GM11168 (cell line): ENCODE data around the gene CDIP1.

Source experiments
- in situ Hi-C: fragments of 300-500 bp; cut with MboI; formaldehyde crosslinking; loops from one replicate; pipeline ENCODE4 v1.12.0; 2022; ENCODE audit warnings: low sequenced_read_pairs; ENCODE audit not compliant: unreplicated experiment

The CDIP1 gene

GRCh38 chr16:4463522-4464163 lies 74.9 kb downstream of the CDIP1 start:
- in situ Hi-C loops, result no loop called here

DNA sequence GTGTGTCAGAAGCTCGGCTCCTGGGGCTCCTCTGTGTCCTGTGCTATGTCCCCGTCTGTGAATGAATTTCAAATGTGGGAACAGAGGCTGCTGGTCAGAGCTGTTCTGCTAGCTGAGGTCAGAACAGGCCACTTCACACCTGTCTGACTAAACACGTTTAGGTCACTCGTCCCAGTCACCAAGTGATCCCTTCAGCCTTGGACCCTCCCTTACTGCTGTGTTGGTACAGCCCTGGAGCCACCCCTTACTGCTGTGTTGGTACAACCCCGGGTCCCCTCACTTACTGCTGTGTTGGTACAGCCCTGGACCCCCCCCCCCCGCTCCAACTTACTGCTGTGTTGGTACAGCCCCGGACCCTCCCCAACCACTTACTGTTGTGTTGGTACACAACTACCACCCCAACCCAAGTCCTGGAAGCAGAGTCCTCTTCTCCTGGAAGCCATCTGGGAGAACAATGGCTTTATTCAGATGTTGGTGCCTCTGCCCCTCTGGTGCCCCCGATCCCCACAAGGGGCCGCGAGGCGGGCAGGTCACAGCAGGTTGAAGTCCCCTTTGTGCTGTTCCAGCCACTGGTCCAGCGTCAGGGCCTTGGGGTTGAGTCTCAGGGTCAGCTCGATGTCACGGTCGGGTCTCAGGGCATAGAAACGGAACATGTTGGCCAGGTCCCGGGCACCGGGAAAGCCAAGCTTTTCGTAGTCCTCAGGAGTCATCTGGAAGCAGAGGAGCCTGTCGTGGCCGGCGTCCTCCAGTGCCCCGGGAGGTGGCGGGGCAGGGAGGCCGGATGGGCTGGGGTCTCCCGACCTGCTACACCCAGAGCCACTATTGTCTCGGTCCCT lies 77.1 kb downstream of the CDIP1 start:
- in situ Hi-C loops, result no loop called here

DNA sequence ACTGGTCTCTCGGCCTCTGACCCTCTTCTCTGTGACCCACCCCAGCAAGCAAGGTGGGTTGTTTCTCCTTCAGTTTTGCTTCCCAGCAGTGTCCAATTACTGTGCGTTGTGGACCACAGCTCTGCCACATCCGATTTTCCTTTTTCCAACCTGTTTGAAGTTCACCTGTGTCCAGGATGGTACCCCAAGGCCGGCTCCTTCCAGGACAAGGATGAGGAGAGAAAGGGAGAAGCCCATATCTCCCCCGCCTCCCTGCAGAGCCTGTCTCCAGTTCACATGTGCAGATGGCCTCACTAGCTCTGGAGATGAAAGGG lies 77.7 kb downstream of the CDIP1 start:
- in situ Hi-C loops, result no loop called here
